NCI-H2029 (cell line): ENCODE results near the gene LAMA2.

Experiments used
- DNase-seq: peaks from one replicate; lab custom pipeline; 2025; lab: John Stamatoyannopoulos, UW

LAMA2 gene

DNA sequence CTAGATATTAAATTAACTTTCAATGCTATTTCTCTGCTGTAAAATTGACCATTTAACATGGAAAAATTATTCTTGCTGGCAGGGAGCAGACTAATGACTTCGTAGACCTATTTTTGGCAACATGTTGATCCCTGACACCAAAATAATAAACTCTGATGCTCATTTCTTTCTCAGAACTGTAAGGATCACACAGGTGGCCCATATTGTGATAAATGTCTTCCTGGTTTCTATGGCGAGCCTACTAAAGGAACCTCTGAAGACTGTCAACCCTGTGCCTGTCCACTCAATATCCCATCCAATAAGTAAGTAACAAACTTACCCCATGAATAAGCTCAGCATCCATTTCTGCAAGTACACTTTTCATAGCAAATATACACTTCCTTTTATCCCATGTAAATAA is 387.5 kb downstream of the LAMA2 start:
- no peak for DNase-seq

DNA sequence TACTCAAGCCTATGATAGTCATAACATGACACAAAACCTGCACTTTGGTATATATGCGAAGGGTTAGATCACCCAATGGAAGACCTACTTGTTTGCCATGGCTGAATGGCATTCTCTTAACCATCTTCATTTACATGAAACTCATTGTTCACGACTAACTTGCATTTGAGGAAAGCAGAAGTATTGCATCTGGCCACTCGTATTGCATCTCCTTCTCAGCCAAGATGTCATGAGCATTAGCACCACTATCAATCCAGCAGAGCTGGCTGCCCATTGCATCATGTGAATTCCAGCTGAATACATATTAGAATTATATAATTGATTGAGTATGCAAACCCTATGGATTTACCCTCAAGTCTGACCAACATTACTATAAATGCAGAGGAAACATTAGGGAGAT is 390.2 kb downstream of the LAMA2 start:
- DNase-seq, result no peak

GRCh38 chr6:129276461-129276860 is 393.5 kb downstream of the LAMA2 start:
- no peak for DNase-seq

DNA sequence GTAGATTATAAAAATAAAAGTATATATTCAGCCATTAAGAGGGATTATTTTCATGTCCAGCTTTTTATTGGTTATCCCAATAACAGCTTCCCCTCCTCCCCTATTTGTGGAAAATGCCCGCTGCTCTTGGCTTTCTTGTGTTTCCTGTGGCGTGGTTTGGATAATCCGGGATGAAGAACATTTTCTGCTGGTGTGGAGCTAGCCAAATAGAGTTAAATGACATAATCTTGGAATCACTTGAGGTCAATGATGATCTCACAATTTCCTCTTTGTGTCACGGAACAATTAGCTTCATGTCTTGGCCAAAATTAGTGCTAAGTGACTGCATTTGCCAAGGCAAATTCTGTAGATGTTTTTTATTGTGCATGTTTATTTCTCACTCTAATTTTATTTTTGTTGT is 394.0 kb downstream of the LAMA2 start:
- no peak for DNase-seq

DNA sequence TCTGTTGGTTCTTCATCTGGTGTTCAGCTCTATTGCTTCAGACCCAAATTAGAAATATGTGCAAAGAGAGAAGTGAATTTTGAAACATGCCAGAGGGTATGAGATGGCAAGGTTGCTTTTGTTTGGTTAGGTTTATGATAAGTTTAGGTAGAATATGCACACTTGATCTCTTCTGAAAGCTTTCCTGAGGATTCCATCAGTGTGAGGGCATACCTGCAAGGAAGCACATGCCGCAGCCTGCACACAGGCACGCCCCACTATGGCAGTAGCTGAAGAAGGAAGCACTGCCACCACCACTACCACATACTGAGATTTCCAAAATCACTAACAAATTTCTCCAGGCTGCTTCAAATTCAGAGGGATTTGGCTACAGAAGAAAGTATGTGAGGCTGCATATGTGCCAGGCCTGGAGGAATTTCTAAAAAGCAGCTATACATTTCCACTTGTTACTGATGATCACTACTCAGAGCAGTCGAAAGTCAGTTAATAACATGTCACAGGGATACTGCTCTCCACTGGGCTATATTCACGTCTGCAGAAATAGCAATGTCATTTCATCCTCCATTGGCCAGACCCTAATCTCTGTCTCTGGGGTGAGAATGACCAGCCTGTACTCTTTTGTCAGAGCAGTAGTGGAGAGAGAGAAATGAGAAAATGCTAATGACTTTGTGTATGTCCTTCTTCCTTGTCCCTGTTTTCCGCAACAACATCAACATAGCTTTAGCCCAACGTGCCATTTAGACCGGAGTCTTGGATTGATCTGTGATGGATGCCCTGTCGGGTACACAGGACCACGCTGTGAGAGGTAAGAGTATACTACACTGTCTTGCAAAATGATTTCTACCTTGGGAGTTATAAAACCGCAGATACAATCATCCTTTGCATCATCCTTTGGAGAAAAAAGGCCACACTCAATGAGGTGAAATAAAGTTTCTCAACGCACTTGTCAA is 396.7 kb downstream of the LAMA2 start:
- no peak for DNase-seq

DNA sequence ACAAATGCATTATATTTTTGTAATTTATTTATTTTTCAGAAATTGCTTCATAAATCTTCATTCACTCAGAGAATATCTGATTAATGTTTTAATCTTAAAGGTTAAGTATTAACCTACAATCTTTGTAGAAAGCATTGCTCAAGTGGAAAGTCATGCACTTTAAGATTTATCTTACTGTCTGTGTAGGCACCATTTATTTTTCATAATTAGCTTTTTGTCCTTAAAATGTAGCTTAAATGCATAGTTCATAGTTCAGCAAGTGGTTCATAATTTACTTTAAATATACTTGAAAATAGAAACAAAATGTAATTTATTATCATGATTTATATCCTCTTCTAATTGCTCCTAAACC is 397.3 kb downstream of the LAMA2 start:
- DNase-seq, result no peak

- DNase-seq, result no peak
These were observed 397.8 kb downstream of the LAMA2 start for GRCh38 chr6:129280749-129281148.

GRCh38 chr6:129281168-129281796 is 398.3 kb downstream of the LAMA2 start:
- DNase-seq, result no peak

DNA sequence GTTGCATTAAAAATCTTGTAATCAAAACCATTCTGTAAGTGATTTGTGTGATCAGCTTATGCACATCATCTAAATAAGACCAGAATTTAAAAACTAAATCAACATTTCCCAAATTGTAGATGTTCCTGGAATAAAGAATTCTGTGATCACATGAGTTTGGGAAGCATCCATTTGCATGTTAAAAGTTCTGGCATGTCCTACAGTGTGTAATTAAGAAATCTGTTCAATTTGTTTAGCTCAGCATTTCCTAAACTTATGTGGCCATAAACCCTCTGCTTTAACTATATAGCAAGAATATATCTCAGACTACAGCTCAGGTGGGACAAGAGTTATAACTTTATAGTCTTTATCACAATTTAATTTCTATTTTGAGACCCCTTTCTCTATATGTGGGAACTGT is 399.1 kb downstream of the LAMA2 start:
- DNase-seq, result no peak

DNA sequence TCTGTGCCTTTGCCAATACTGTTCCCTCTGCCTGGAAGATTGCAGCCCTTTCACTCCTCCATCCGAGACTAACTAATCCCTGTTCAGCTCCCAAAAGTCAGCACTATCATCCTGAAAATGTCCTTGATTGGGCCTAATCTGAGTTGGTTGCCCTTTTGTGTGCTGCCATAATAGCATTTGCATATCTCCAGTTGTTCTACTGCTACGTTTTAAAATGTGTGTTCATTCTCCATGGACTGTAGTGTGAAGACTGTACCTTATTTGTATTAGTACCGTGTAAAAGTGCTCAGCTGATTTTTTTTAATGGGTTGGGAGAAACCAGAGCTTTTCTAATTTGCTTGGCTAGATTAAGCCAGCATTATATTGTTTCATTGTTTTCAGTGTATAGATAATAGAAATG is 401.3 kb downstream of the LAMA2 start:
- DNase-seq, result no peak

DNA sequence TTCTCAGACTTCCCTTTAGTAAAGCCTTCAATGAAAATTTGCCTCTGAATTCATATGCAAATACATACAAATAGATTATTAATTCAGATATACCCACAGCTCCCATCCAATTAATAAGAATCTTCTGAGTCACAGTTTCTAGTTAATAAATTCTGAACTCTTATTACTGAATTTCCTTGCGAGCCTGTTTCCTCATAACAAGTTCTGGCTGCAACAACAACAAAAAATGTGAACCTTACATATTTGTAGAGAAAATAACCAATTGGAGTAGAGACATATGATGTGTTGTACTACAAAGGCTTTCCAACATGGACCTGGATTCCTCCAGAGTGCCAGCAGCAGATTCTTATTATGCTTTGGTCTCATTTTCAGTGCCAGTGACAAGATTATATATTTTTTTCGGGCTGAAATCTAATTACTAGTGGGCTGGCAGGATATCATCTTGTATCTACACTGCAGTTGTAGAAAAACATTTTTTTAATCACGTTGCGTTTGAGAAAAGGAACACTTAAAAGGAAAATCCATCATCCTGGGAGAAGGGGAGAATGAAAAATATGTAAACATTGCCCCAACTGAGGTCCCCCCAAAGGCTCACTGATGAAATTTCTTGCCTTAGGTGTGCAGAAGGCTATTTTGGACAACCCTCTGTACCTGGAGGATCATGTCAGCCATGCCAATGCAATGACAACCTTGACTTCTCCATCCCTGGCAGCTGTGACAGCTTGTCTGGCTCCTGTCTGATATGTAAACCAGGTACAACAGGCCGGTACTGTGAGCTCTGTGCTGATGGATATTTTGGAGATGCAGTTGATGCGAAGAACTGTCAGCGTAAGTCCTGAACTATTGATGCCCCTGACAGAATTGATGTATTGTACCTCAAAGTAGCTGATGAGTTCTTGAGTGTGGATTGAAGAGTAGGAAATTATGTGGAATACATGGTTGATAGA is 404.6 kb downstream of the LAMA2 start:
- DNase-seq, result no peak

DNA sequence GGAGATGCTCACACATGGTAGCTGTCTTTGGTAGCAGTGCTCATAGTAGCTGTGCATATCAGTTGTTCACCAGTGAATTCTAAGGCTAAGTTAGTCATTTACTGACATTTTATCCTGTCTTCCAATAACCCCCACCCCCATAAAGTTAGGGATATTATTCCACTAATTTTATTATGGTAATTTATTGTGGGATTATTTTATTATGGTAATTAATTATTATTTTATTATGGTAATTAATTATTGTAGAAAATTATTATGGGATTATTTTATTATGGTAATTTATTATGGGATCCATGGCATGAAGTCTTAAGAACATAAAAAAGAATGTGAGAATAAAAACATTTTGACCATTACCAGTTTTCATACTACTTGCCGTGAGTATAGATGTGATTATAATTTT is 406.5 kb downstream of the LAMA2 start:
- no peak for DNase-seq

DNA sequence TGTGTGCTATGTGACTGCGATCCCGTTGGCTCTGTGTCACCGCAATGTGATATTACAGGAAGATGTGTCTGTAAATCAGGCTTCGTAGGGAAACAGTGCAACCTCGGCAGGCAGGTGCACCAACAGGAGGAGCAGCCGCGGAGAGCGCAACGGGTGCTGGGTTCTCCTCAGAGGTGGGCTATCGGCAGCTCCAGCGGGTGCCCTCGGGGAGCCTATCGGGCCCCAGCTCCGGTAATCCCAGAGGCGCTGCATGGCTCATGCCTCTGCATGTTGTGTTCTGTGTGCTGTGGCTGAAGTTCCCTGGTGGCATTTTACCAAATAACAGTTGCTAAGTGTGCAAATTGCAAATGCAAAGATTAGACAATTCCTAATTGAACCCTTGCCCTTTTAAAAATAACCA is 409.9 kb downstream of the LAMA2 start:
- DNase-seq, result no peak

DNA sequence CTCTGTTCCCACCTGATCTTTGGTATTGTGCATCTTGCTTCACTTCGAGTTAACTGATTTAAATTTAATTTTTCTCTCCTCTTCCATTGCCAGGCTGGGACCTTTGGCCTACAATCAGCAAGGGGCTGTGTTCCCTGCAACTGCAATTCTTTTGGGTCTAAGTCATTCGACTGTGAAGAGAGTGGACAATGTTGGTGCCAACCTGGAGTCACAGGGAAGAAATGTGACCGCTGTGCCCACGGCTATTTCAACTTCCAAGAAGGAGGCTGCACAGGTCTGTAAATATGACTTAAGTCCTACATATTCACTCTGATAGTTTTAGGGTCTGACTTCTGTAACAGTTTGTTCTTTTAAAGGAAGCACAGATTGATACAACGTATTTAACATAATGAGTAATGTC is 414.7 kb downstream of the LAMA2 start:
- no peak for DNase-seq

- no peak for DNase-seq
These were observed 419.7 kb downstream of the LAMA2 start for GRCh38 chr6:129302671-129303070.

GRCh38 chr6:129306826-129307225 is 423.9 kb downstream of the LAMA2 start:
- DNase-seq, result no peak

DNA sequence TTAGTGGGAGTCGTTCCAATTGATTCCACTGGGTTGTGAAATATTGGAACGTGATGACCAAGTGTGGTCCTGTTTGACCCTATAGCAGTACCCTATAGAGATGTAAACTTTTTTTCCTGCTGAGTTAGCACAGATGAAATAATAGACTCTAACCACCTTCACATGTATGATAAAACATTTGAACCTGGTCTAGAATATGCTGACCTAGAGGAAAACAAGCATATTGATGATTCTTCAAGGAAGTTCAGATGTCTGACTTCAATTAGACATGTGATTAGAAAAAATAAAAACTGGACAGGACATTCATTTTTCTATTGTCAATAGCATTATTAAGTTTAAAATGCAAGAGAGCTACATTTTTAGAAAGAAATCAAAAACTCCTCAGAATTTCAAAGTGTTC is 424.9 kb downstream of the LAMA2 start:
- no peak for DNase-seq

DNA sequence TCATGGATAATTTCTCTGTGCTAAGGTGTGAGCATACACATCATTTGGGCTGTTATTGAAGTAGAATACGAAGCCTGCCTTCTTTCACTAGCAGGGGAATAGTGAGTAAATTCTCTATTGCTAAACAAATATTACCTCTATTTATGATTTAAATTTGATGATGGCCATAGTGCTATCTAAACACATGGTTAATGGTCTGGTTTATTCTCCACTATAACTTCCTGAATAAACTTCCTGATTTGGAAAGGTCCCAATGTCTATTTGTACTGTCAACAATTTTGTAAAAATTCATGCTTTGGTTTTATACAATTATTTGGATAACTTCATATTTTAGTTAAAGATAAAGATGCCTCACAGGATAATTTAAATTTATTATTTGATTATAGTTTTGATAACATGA is 426.2 kb downstream of the LAMA2 start:
- DNase-seq, result no peak

- no peak for DNase-seq
These were observed 429.9 kb downstream of the LAMA2 start for GRCh38 chr6:129312880-129313279.

GRCh38 chr6:129314575-129314974 is 431.6 kb downstream of the LAMA2 start:
- DNase-seq, result no peak

DNA sequence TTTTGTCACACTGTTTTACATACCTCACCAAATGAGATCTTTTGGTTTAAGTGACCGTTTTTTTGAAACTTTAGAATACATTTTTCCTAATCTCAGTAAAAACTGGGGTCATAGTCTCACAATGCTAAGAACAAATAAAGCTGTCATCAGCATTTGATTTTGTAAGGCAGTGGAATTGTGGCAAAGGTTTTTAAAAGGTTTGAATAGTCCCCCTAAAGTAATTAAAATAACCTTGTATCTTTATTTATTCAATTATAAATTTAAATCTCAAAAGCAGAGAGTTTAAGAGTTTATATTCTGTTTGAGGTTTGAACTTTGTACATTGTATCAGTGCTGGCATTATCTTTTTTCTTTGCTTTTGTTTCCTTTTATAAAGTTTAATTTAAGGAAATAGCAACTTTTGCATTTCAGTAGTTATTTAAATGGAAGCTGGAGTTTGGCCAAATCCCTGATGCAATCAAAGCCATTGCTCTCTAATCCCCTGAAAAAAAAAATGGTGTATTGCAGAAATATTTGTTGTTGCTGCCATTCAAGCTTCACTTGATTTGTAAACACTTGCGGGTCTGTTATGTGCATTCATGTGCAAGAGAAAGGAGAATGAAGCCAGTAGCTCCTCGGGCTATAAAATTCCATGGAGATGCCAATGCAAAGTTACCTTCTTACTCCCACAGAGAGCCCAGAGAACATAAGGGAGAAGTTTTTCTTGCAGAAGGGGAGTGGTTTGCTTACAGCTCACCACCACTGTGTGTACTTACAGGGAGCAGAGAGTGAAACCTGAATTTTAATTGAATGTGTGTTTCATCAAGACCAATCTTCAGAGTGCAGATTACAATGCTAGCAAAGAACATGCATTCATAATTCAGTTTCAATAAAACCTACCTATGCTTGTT is 435.2 kb downstream of the LAMA2 start:
- no peak for DNase-seq

DNA sequence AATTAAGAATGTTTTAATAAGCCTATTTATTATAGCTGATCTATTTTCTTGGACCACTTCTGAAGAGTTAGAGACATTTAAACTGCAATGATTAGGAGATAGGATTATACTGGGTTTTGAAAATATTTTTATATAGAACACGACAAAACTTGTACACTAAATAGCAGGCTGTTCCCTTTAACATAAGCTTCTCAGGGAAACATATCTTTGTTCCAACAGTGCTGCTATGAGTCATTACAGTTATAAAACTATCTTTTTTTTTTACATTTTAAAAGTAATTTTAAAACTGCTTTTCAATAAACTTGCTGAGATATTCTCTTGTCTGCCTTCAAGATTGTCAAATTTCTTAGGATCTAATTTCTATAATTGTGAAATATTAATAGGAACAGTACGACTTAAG is 438.0 kb downstream of the LAMA2 start:
- no peak for DNase-seq
